HepG2 (cell line): ENCODE results near the gene CD68. TPM values are rescaled to one million over a fixed set of nuclear protein-coding genes. Genes with fewer than 3 reads are reported as not detected.

ENCODE experiments used
- BCL6 ChIP-seq: IDR thresholded peaks from 2 replicates; pipeline ENCODE4 v1.6.1; 2016; ENCODE audit warnings: missing genetic modification reagents, missing compliant biosample characterization
- BRCA1 ChIP-seq: sonication (generic); formaldehyde crosslinking; IDR thresholded peaks from 2 replicates; pipeline ENCODE4 v1.4.0; 2020; ENCODE audit warnings: missing genetic modification reagents
- BRD4 ChIP-seq: sonication (generic); formaldehyde crosslinking; IDR thresholded peaks from 2 replicates; pipeline ENCODE4 v1.4.0; 2020; ENCODE audit warnings: missing genetic modification reagents
- DMAP1 ChIP-seq: IDR thresholded peaks from 2 replicates; pipeline ENCODE4 v1.6.1; 2016
- EP300 ChIP-seq, 3 experiments: sonication (generic) in 1 of 3; formaldehyde crosslinking in 1 of 3; IDR thresholded peaks; 2 replicates each; pipeline versions ENCODE4 v1.5.1 to v1.6.1; 2011 to 2020; ENCODE audit warnings: low read depth in 2 of 3, low read length in 2 of 3, borderline replicate concordance in 1 of 3, improper control_type of control experiment in 1 of 3, mild to moderate bottlenecking in 1 of 3, missing genetic modification reagents in 1 of 3, moderate library complexity in 1 of 3
- ERF ChIP-seq: IDR thresholded peaks from 2 replicates; pipeline ENCODE4 v1.6.1; 2018; ENCODE audit warnings: missing biosample characterization, missing genetic modification reagents
- FOSL2 ChIP-seq: sonication (generic); formaldehyde crosslinking; IDR thresholded peaks from 2 replicates; pipeline ENCODE4 v1.4.0; 2020; ENCODE audit warnings: missing genetic modification reagents
- GABPB1 ChIP-seq: IDR thresholded peaks from 2 replicates; pipeline ENCODE4 v1.6.1; 2016; ENCODE audit warnings: mild to moderate bottlenecking, missing genetic modification reagents, moderate library complexity, missing compliant biosample characterization
- HDAC2 ChIP-seq: sonication (generic); formaldehyde crosslinking; IDR thresholded peaks from 2 replicates; pipeline ENCODE4 v1.4.0; 2020; ENCODE audit warnings: missing genetic modification reagents
- IRF2 ChIP-seq: IDR thresholded peaks from 2 replicates; pipeline ENCODE4 v1.6.1; 2018; ENCODE audit warnings: missing genetic modification reagents, missing compliant biosample characterization
- MBNL3 ChIP-seq: fragments of 250-450 bp; sonication (Bioruptor Pico); conservative IDR thresholded peaks from 2 replicates; pipeline ENCODE4 v1.8.0; 2022; ENCODE audit warnings: mild to moderate bottlenecking, inconsistent platforms
- MTA1 ChIP-seq: sonication (generic); formaldehyde crosslinking; IDR thresholded peaks from 2 replicates; pipeline ENCODE4 v1.4.0; 2020; ENCODE audit warnings: missing genetic modification reagents, mild to moderate bottlenecking, borderline replicate concordance
- NFKBIZ ChIP-seq: IDR thresholded peaks from 2 replicates; pipeline ENCODE4 v1.6.1; 2018; ENCODE audit warnings: missing genetic modification reagents, missing compliant biosample characterization
- PITX1 ChIP-seq: sonication (generic); formaldehyde crosslinking; IDR thresholded peaks from 2 replicates; pipeline ENCODE4 v1.5.1; 2020; ENCODE audit warnings: mild to moderate bottlenecking, missing genetic modification reagents
- PRDM15 ChIP-seq: sonication (generic); formaldehyde crosslinking; IDR thresholded peaks from 2 replicates; pipeline ENCODE4 v1.4.0; 2020; ENCODE audit warnings: missing genetic modification reagents
- SIN3A ChIP-seq: IDR thresholded peaks from 2 replicates; pipeline ENCODE4 v1.6.1; 2011; ENCODE audit warnings: low read depth, mild to moderate bottlenecking, control low read depth, low read length, borderline replicate concordance
- SYNCRIP ChIP-seq: fragments of 200-400 bp; formaldehyde crosslinking; IDR thresholded peaks from 2 replicates; pipeline ENCODE4 v1.6.1; 2018; ENCODE audit warnings: mild to moderate bottlenecking, low read depth, low read length; ENCODE audit not compliant: insufficient read depth
- TRIM24 ChIP-seq: sonication (generic); formaldehyde crosslinking; IDR thresholded peaks from 2 replicates; pipeline ENCODE4 v1.8.0; 2022; ENCODE audit warnings: mild to moderate bottlenecking, missing genetic modification reagents
- ZNF207 ChIP-seq: fragments of 450-650 bp; IDR thresholded peaks from 2 replicates; pipeline ENCODE4 v1.6.1; 2016; ENCODE audit warnings: antibody characterized with exemption, borderline replicate concordance
- ZNF230 ChIP-seq: sonication (generic); formaldehyde crosslinking; IDR thresholded peaks from 2 replicates; pipeline ENCODE4 v1.4.0; 2020; ENCODE audit warnings: mild to moderate bottlenecking, missing genetic modification reagents
- ZNF333 ChIP-seq: sonication (generic); formaldehyde crosslinking; IDR thresholded peaks from 2 replicates; pipeline ENCODE4 v1.4.0; 2020; ENCODE audit warnings: mild to moderate bottlenecking, missing genetic modification reagents, borderline replicate concordance
- ZNF446 ChIP-seq: sonication (generic); formaldehyde crosslinking; IDR thresholded peaks from 2 replicates; pipeline ENCODE4 v1.5.0; 2020; ENCODE audit warnings: mild to moderate bottlenecking, missing genetic modification reagents
- ZSCAN22 ChIP-seq: sonication (generic); formaldehyde crosslinking; IDR thresholded peaks from 2 replicates; pipeline ENCODE4 v1.4.0; 2020; ENCODE audit warnings: mild to moderate bottlenecking, missing genetic modification reagents
- polyA plus RNA-seq, 8 experiments: library from polyadenylated mRNA; depleted of rRNA in 3 of 8; stranded (reverse) in 7 of 8; unstranded in 1 of 8; fragments of >200 nt; fragmentation: Illumina TruSeq in 4 of 8; extraction: Trizol in 4 of 8; gene quantifications; 2 replicates each; pipeline versions ENCODE4 v1.2.1 to v1.2.3, GENCODE V29; 2011 to 2016; ENCODE audit warnings: low read depth in 4 of 8, missing spikeins in 1 of 8, mixed read lengths in 1 of 8; ENCODE audit not compliant: insufficient read depth in 1 of 8
- total RNA-seq, 5 experiments: library from RNA; depleted of rRNA; stranded (reverse); fragments of >200 nt; fragmentation: Illumina TruSeq; extraction: Trizol; gene quantifications; 2 replicates each; pipeline ENCODE4 v1.2.3, GENCODE V29; 2016; ENCODE audit warnings: low read depth in 1 of 5
- TF ChIP-seq, protein P1 (sequence below): sonication (generic); formaldehyde crosslinking; IDR thresholded peaks from 2 replicates; pipeline ENCODE4 v1.4.0; 2020; ENCODE audit warnings: missing genetic modification reagents, borderline replicate concordance
- TF ChIP-seq, protein P2 (sequence below): sonication (generic); formaldehyde crosslinking; IDR thresholded peaks from 2 replicates; pipeline ENCODE4 v1.5.0; 2020; ENCODE audit warnings: mild to moderate bottlenecking, missing genetic modification reagents

Gene CD68
- total and polyA plus RNA-seq, 2 of the 13 experiments (the other 11 are each of a cell fraction or from before 2014, with no cell fraction given) = 10.3 to 104 TPM

- TF ChIP-seq NFKBIZ (CRISPR knock-in tag) (no peak), ZNF333 (CRISPR knock-in tag) (no peak), BRD4 (no peak), ZNF207 (no peak), ZNF446 (CRISPR knock-in tag) (no peak), PRDM15 (CRISPR knock-in tag) (no peak), DMAP1 (CRISPR knock-in tag) (peak; percentile 16; the same call in 1 of the 2 replicates), PITX1 (CRISPR knock-in tag) (no peak), ERF (CRISPR knock-in tag) (0 out of 2 replicates have a peak, but pooled peaks have one; percentile 28), MTA1 (no peak), MBNL3 (CRISPR knock-in tag) (no peak), HDAC2 (CRISPR knock-in tag) (peak; percentile 46; the same call in 1 of the 2 replicates), ZSCAN22 (CRISPR knock-in tag) (no peak), GABPB1 (CRISPR knock-in tag) (peak; percentile 42; the same call in 1 of the 2 replicates), SYNCRIP (no peak), EP300 (IDR thresholded peaks at IDR 0.05; ENCODE audit: low read depth in 2 of 2, low read length in 2 of 2) (no peak), EP300 (CRISPR knock-in tag; IDR thresholded peaks at IDR 0.05; ENCODE audit: borderline replicate concordance) (no peak), TRIM24 (CRISPR knock-in tag) (no peak), ZNF230 (CRISPR knock-in tag) (no peak), SIN3A (no peak), IRF2 (CRISPR knock-in tag) (no peak), FOSL2 (CRISPR knock-in tag) (no peak), BCL6 (no peak), BRCA1 (CRISPR knock-in tag) (no peak)
- TF ChIP-seq, protein P1, sequence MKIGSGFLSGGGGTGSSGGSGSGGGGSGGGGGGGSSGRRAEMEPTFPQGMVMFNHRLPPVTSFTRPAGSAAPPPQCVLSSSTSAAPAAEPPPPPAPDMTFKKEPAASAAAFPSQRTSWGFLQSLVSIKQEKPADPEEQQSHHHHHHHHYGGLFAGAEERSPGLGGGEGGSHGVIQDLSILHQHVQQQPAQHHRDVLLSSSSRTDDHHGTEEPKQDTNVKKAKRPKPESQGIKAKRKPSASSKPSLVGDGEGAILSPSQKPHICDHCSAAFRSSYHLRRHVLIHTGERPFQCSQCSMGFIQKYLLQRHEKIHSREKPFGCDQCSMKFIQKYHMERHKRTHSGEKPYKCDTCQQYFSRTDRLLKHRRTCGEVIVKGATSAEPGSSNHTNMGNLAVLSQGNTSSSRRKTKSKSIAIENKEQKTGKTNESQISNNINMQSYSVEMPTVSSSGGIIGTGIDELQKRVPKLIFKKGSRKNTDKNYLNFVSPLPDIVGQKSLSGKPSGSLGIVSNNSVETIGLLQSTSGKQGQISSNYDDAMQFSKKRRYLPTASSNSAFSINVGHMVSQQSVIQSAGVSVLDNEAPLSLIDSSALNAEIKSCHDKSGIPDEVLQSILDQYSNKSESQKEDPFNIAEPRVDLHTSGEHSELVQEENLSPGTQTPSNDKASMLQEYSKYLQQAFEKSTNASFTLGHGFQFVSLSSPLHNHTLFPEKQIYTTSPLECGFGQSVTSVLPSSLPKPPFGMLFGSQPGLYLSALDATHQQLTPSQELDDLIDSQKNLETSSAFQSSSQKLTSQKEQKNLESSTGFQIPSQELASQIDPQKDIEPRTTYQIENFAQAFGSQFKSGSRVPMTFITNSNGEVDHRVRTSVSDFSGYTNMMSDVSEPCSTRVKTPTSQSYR (CRISPR knock-in tag) = no peak
- TF ChIP-seq, protein P2, sequence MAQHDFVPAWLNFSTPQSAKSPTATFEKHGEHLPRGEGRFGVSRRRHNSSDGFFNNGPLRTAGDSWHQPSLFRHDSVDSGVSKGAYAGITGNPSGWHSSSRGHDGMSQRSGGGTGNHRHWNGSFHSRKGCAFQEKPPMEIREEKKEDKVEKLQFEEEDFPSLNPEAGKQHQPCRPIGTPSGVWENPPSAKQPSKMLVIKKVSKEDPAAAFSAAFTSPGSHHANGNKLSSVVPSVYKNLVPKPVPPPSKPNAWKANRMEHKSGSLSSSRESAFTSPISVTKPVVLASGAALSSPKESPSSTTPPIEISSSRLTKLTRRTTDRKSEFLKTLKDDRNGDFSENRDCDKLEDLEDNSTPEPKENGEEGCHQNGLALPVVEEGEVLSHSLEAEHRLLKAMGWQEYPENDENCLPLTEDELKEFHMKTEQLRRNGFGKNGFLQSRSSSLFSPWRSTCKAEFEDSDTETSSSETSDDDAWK (CRISPR knock-in tag) = no peak
These were observed 22.2 kb upstream of the CD68 start (continued) for GRCh38 chr17:7557147-7557764.
